Ascending aorta (tissue), 2 donors: ENCODE data around the gene SARNP. TPM values are rescaled to one million over a fixed set of nuclear protein-coding genes. Genes with fewer than 3 reads are reported as not detected.

Experiments used
- DNase-seq, 2 donors: peaks; one replicate each; pipeline ENCODE4 v3.0.0-alpha.2; 2019; ENCODE audit warnings: low spot score in 2 of 2
- H3K27ac ChIP-seq, 2 donors: fragments of 200-600 bp; sonication (generic); one replicate each; pipeline ENCODE4 v1.5.1; 2016 to 2017; ENCODE audit warnings: mild to moderate bottlenecking in 1 of 2
- H3K27me3 ChIP-seq: fragments of 200-600 bp; sonication (generic); one replicate; pipeline ENCODE4 v1.5.1; 2017
- H3K36me3 ChIP-seq, 2 donors: fragments of 200-600 bp; sonication (generic); one replicate each; pipeline ENCODE4 v1.5.1; 2016
- H3K4me1 ChIP-seq, 2 donors: fragments of 200-600 bp; sonication (generic); one replicate each; pipeline ENCODE4 v1.5.1; 2016 to 2017; ENCODE audit warnings: mild to moderate bottlenecking in 1 of 2
- H3K4me3 ChIP-seq, 2 donors: fragments of 200-600 bp; sonication (generic); one replicate each; pipeline ENCODE4 v1.5.1; 2016 to 2017; ENCODE audit warnings: mild to moderate bottlenecking in 1 of 2
- H3K9me3 ChIP-seq, 2 donors: fragments of 200-600 bp; sonication (generic); one replicate each; pipeline ENCODE4 v1.5.1; 2016
- intact Hi-C: fragments of 100-400 bp; cut with DNase I; formaldehyde crosslinking; loops from one replicate; pipeline ENCODE4 v1.15.1; 2023
- total RNA-seq: library from RNA; depleted of rRNA; stranded (reverse); fragments of >200 nt; gene quantifications from one replicate; pipeline ENCODE4 v1.1.0, GENCODE V29; 2016
- TF ChIP-seq, protein P1 (sequence below), 3 experiments: fragments of 200-600 bp in 2 of 3; fragments of 450-650 bp in 1 of 3; sonication (generic) in 2 of 3; IDR thresholded peaks; one replicate each; pipeline ENCODE4 v1.5.1; 2016 to 2019; ENCODE audit warnings: antibody characterized with exemption in 3 of 3, mild to moderate bottlenecking in 1 of 3, moderate library complexity in 1 of 3

SARNP gene
- total RNA-seq, 1 donor from 2014 or later, result 13.4 TPM

DNA sequence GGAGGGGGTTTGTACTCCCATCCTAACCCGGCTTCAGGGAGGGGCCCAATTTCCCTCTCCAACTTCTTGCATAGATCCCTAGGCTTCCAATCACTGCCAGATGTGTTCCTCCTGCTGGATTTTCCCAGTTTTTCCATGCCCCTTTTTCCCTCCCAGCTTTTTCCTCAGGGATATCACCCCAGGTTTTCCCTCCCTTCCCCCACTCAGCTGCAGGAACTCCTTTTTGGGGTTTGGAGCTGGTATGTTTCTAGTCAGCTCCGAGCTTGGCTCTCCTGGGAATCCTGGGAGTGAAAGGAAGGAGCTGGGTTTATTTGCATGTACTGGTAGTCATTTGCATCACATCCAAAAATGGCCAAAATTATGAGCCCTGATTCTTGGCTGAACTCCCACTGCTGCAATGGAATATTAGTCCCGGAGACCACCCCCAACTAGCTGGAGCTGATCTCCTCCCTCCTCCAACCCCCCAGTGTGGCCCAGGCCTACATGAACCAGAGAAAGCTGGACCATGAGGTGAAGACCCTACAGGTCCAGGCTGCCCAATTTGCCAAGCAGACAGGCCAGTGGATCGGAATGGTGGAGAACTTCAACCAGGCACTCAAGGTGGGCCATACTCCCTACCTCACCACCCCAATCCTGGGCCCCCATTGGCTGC, 98.8 kb downstream of the SARNP start:
- H3K4me3 ChIP-seq, result peak overlapping the region in 1 of 2 donors; percentile 79
- TF ChIP-seq, protein P1, sequence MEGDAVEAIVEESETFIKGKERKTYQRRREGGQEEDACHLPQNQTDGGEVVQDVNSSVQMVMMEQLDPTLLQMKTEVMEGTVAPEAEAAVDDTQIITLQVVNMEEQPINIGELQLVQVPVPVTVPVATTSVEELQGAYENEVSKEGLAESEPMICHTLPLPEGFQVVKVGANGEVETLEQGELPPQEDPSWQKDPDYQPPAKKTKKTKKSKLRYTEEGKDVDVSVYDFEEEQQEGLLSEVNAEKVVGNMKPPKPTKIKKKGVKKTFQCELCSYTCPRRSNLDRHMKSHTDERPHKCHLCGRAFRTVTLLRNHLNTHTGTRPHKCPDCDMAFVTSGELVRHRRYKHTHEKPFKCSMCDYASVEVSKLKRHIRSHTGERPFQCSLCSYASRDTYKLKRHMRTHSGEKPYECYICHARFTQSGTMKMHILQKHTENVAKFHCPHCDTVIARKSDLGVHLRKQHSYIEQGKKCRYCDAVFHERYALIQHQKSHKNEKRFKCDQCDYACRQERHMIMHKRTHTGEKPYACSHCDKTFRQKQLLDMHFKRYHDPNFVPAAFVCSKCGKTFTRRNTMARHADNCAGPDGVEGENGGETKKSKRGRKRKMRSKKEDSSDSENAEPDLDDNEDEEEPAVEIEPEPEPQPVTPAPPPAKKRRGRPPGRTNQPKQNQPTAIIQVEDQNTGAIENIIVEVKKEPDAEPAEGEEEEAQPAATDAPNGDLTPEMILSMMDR (IDR thresholded peaks at IDR 0.05), result no peak
- H3K4me1 ChIP-seq, result peaks cover 44 to 67% of the 10 kb centered on the region in 2 donors
- intact Hi-C loops, result no loop called here
- peak overlapping the region; percentile 86 to 88 for H3K27ac ChIP-seq
- DNase-seq, result no peak
- H3K9me3 ChIP-seq, result no peaks in the 10 kb centered on the region
- H3K27me3 ChIP-seq, result no peaks in the 10 kb centered on the region
- H3K36me3 ChIP-seq, result peaks cover 2 to 4% of the 10 kb centered on the region in 2 donors

DNA sequence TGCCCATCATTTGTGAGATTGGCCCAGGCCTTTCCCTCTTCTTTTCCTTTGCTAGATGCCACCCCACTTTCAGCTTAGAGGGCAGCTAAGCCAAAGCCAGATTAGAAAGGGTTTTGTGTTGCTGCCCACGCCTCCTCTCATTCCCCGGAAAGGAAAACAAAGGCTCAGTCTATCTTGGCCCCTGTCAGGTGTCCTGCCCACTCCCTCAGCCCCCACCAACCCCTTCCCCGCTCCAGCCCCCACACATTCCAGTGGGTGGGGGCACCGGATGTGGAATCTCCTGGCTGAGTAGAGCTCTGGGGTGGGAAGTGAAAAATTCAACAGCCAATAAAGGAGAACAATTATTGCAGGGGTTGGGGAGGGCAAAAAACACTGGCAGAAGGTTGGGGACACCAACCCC, 99.5 kb downstream of the SARNP start:
- no peaks in the 10 kb centered on the region for H3K9me3 ChIP-seq
- DNase-seq, result no peak
- H3K4me3 ChIP-seq, result peak overlapping the region in 1 of 2 donors; percentile 79
- TF ChIP-seq, protein P1 (IDR thresholded peaks at IDR 0.05), result no peak
- intact Hi-C loops, result no loop called here
- H3K4me1 ChIP-seq, result peaks cover 47 to 65% of the 10 kb centered on the region in 2 donors
- H3K36me3 ChIP-seq, result no peaks in the 10 kb centered on the region
- no peaks in the 10 kb centered on the region for H3K27me3 ChIP-seq
- H3K27ac ChIP-seq, result peak overlapping the region; percentile 86 to 88

DNA sequence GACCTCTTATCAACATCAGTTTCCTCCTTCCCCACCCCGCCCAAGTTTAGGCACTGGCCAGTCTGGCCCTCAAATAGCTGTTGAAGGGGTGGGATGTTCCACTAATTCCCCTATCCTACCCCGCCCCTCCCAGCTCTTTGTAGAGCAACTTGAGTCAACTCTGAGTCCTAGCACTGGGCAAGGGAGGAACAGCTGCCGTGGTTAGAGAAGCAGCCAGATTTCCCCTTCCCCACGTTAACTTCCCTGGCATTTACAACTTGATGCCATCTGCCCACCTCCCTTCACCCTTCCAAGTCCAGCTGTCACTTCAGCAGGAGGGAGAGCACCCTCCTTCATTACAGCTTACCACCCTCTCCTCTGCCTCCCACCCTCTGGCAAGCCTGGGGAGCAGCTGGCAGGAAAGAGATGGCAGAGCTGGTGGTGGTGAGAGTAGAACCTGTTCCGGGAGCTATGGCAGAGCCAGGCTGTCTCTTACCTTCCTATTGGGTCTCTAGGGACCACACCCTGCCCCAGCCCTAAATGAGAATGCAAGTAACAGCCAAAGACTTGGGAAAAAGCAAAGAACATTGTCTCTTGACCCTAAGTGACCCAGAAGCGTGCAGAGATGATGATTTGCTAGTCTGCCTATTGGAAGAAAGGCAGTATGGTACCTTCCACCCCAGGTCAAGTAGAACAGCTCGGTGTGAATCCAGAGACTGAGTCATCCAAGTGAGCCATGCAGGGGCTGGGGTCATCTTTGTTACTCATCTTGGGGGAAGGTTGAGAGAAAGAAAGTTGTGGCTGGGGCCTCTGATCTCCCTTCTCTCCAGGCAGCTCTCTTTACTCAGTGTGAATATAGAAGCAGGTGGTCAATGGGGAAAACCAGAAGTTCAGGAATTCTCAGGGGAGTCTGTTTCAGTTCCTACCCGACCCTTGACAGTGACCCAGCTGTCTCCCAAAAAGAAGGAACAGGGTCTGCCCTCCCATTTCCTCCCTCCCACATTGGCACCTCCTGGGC, 100.2 kb downstream of the SARNP start:
- H3K4me3 ChIP-seq, result peak overlapping the region; percentile 64 to 79
- no peak for DNase-seq
- intact Hi-C loops, result no loop called here
- TF ChIP-seq, protein P1 (IDR thresholded peaks at IDR 0.05), result no peak
- no peaks in the 10 kb centered on the region for H3K36me3 ChIP-seq
- H3K27me3 ChIP-seq, result no peaks in the 10 kb centered on the region
- H3K27ac ChIP-seq, result peak overlapping the region; percentile 86 to 88
- peaks cover 48 to 70% of the 10 kb centered on the region in 2 donors for H3K4me1 ChIP-seq
- H3K9me3 ChIP-seq, result no peaks in the 10 kb centered on the region

DNA sequence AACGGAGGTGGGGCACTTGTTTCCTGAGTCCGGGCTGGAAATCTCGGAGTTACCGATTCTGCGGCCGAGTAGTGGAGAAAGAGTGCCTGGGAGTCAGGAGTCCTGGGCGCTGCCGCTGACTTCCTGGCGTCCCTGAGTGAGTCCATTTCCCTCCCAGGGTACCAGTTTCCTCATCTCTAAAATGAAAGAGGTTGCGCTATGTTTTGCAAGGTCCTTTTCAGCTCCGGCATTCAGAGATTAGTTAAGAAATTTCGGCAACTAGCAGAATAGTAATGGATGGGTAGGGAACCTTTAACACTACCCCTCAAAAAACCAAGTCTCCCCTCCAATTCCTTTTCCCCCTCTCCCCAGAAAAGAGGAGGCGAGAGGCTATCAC, 101.0 kb downstream of the SARNP start:
- peaks cover 46 to 71% of the 10 kb centered on the region in 2 donors for H3K4me1 ChIP-seq
- no peaks in the 10 kb centered on the region for H3K27me3 ChIP-seq
- TF ChIP-seq, protein P1 (IDR thresholded peaks at IDR 0.05), result no peak
- H3K9me3 ChIP-seq, result no peaks in the 10 kb centered on the region
- intact Hi-C loops, result loop anchor here (1.0 kb wide), 1 partner anchor 9 kb away; the partner anchor contains the start of gene ITGA7
- peak overlapping the region; percentile 86 to 88 for H3K27ac ChIP-seq
- H3K36me3 ChIP-seq, result no peaks in the 10 kb centered on the region
- H3K4me3 ChIP-seq, result peak overlapping the region; percentile 64 to 79
- DNase-seq, result no peak

DNA sequence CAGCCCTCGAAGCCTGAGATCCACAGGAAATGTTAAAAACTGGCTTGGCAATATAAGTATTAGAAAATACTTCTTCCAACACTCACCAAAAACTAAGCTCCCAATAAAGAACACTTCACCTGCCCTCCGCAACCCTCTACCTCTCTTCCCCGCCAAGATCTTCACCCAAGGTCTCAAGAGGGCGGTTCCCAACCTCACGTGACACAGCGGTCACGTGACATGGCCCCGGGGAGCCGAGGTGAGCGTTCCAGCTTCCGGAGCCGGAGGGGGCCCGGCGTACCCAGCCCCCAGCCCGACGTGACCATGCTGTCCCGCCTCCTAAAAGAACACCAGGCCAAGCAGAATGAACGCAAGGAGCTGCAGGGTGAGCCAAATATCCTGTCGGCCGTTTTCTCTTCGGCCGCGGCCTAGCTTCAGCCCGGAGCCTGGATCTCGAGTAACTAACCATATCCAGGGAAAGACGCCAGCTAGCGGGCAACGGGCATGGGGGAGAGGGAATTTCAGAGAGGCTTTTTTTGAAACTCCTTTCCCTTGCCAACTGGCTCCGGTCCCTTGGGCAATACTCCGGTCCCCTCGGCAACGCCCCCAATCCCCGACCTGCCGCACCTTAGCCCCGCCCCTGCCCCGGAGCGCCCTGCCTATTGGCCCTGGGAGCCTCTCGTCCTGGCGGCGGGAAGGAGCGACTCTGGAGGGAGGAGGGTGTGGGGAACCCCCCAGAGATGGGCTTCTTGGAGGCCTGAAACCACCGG, 101.5 kb downstream of the SARNP start, which contains the start of gene BLOC1S1:
Gene BLOC1S1, plus strand, starts transcription at position 214 of the 749 bp plus-strand sequence. Its CDS starts 6 bp downstream, at position 220.
- H3K4me1 ChIP-seq, result peaks cover 41 to 73% of the 10 kb centered on the region in 2 donors
- H3K36me3 ChIP-seq, result no peaks in the 10 kb centered on the region
- intact Hi-C loops, result loop anchor here (1.0 kb wide), 1 partner anchor 9 kb away; the partner anchor contains the start of gene ITGA7
- H3K27me3 ChIP-seq, result no peaks in the 10 kb centered on the region
- no peaks in the 10 kb centered on the region for H3K9me3 ChIP-seq
- peak; percentile 73 to 97 for DNase-seq
- H3K4me3 ChIP-seq, result peak within 1 kb of the TSS; percentile 64 to 79
- TF ChIP-seq, protein P1 (IDR thresholded peaks at IDR 0.05), result peak in 1 of 3 experiments; percentile 6
- H3K27ac ChIP-seq, result peak within 1 kb of the TSS; percentile 86 to 88
